Progenitor cell of endocrine pancreas (in vitro differentiated cells): Measurements from ENCODE around the gene LRP1B. TPM values are rescaled to one million over a fixed set of nuclear protein-coding genes. Genes with fewer than 3 reads are reported as not detected.

ENCODE experiments used
- DNase-seq: peaks from one replicate; pipeline ENCODE4 v3.0.0; 2021; ENCODE audit warnings: low spot score; ENCODE audit not compliant: unreplicated experiment
- H3K27ac Mint-ChIP-seq: 2 replicates; pipeline ENCODE4 v1.8.0; 2021; ENCODE audit warnings: mild to moderate bottlenecking, moderate library complexity, mixed read lengths
- H3K27me3 Mint-ChIP-seq: 2 replicates; pipeline ENCODE4 v1.8.0; 2021; ENCODE audit warnings: mixed read lengths
- H3K36me3 Mint-ChIP-seq: 2 replicates; pipeline ENCODE4 v1.8.0; 2022; ENCODE audit warnings: mixed read lengths; ENCODE audit not compliant: insufficient read depth
- H3K4me1 Mint-ChIP-seq: 2 replicates; pipeline ENCODE4 v1.8.0; 2021; ENCODE audit warnings: low read depth, mixed read lengths
- H3K4me3 Mint-ChIP-seq: 2 replicates; pipeline ENCODE4 v1.8.0; 2021; ENCODE audit warnings: low read depth, mild to moderate bottlenecking, moderate library complexity, mixed read lengths
- H3K9me3 Mint-ChIP-seq: 2 replicates; pipeline ENCODE4 v1.8.0; 2021; ENCODE audit warnings: low read depth, mixed read lengths
- total RNA-seq: library from RNA; stranded (reverse); gene quantifications from 2 replicates; pipeline ENCODE4 v1.2.1, GENCODE V29; 2021
- TF ChIP-seq, protein P1 (sequence below): fragments of 200-600 bp; sonication (generic); IDR thresholded peaks from one replicate; pipeline ENCODE4 v1.5.0; 2021; ENCODE audit warnings: antibody characterized with exemption, mild to moderate bottlenecking; ENCODE audit not compliant: unreplicated experiment

The LRP1B gene
- total RNA-seq, 1 donor from 2014 or later, result 0.57 TPM

DNA sequence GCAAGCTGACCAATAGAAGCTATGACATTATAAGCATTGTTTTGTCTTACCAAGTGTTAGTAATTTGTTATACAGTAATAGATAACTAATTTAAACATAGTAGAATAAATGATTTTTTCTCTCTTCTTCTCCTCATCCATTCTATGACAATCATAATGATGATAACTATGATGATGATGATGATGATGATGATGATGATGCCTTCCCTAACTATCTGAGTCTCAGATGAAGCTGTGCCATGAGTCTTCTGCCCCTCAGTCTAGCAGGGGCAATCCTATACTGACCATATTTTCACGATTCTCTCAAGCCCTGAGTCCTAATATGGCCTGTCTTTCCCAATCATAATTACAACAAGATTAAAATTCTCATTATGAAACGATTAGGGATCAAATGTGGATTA, 1369.0 kb downstream of the LRP1B start:
- TF ChIP-seq, protein P1, sequence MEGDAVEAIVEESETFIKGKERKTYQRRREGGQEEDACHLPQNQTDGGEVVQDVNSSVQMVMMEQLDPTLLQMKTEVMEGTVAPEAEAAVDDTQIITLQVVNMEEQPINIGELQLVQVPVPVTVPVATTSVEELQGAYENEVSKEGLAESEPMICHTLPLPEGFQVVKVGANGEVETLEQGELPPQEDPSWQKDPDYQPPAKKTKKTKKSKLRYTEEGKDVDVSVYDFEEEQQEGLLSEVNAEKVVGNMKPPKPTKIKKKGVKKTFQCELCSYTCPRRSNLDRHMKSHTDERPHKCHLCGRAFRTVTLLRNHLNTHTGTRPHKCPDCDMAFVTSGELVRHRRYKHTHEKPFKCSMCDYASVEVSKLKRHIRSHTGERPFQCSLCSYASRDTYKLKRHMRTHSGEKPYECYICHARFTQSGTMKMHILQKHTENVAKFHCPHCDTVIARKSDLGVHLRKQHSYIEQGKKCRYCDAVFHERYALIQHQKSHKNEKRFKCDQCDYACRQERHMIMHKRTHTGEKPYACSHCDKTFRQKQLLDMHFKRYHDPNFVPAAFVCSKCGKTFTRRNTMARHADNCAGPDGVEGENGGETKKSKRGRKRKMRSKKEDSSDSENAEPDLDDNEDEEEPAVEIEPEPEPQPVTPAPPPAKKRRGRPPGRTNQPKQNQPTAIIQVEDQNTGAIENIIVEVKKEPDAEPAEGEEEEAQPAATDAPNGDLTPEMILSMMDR, result no peak

DNA sequence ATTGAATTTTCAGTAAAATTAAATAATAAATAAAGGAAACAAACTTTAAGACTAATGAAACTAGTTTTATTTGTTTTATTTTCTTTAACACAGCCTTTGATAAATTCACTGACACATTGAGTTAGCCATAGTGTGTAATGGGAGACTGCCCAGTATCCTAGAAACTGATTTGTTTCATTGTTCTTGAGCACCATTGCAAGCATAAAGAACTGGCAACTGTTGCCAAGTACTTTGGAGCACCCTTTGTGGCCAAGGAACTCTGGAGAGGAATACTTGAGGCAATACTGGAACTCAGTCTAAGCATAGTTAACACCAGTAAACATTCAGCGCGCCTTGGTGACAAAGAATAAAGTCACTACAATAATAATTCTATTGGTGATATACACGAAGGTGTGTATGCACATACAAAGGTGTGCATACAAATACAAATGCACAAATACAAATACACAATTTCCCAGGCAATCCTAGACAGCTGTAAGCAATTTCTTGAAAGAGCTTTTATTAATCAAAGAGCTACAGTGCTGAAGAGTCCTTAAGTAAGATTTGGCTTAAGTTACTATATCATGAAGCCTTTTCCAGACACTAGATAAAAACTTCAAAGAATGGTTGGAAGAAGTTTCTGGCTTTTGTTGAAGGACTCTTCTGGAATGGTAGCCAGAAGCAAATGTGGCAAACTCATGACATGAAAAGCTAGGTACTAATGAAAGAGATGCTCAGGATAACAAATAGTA, 1371.2 kb downstream of the LRP1B start:
- TF ChIP-seq, protein P1, result no peak
- no peaks in the 10 kb centered on the region for H3K36me3 Mint-ChIP-seq
- no peaks in the 10 kb centered on the region for H3K27me3 Mint-ChIP-seq
- no peaks in the 10 kb centered on the region for H3K4me1 Mint-ChIP-seq
- H3K27ac Mint-ChIP-seq, result no peak overlapping the region
- H3K9me3 Mint-ChIP-seq, result no peaks in the 10 kb centered on the region
- DNase-seq, result no peak
- no peak overlapping the region for H3K4me3 Mint-ChIP-seq

More for the DNA sequence above, 1369.0 kb downstream of the LRP1B start:
- Mint-ChIP-seq H3K27me3 (no peaks in the 10 kb centered on the region), H3K4me3 (no peak overlapping the region), H3K36me3 (no peaks in the 10 kb centered on the region), H3K4me1 (no peaks in the 10 kb centered on the region), H3K27ac (no peak overlapping the region), H3K9me3 (no peaks in the 10 kb centered on the region)
- DNase-seq, result no peak

DNA sequence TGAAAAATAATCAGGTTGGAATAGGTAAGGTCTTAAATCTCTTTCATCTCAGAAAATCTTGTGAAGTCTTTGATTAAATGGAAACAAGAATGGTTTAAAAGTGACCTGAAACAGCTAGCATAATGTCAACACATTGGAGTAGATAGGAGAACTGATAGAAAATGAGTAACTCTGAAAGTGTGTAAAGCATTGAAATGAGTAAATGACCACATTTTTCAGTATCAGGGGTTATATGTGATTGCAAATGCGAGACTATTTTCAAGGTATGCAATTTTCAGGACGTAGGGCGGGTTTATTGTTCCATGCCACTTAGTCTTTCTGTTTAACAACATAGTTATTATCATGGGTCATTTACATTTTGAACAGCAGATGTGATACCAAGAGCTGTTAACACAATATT, 1383.2 kb downstream of the LRP1B start:
- Mint-ChIP-seq H3K4me1 (no peaks in the 10 kb centered on the region), H3K36me3 (no peaks in the 10 kb centered on the region), H3K27me3 (no peaks in the 10 kb centered on the region), H3K4me3 (no peak overlapping the region), H3K27ac (no peak overlapping the region), H3K9me3 (no peaks in the 10 kb centered on the region)
- TF ChIP-seq, protein P1, result no peak
- DNase-seq, result no peak

- Mint-ChIP-seq H3K36me3 (no peaks in the 10 kb centered on the region), H3K4me1 (no peaks in the 10 kb centered on the region), H3K9me3 (no peaks in the 10 kb centered on the region), H3K27me3 (no peaks in the 10 kb centered on the region), H3K27ac (peak overlapping the region; percentile 27), H3K4me3 (no peak overlapping the region)
- TF ChIP-seq, protein P1, result no peak
- DNase-seq, result no peak
These were observed 1383.7 kb downstream of the LRP1B start for GRCh38 chr2:140747090-140747489.

GRCh38 chr2:140744379-140744778, 1386.4 kb downstream of the LRP1B start:
- Mint-ChIP-seq H3K9me3 (no peaks in the 10 kb centered on the region), H3K27me3 (no peaks in the 10 kb centered on the region), H3K4me3 (no peak overlapping the region), H3K4me1 (no peaks in the 10 kb centered on the region), H3K36me3 (no peaks in the 10 kb centered on the region), H3K27ac (no peak overlapping the region)
- no peak for DNase-seq
- TF ChIP-seq, protein P1, result no peak
